Peyer's patch (tissue), 4 donors: ENCODE results near the gene DPP3. TPM values are rescaled to one million over a fixed set of nuclear protein-coding genes. Genes with fewer than 3 reads are reported as not detected.

Experiments used
- DNase-seq, 3 donors: peaks; one replicate each; pipeline ENCODE4 v3.0.0-alpha.2; 2017 to 2019
- H3K27ac ChIP-seq, 4 donors: fragments of 200-600 bp; sonication (generic); one replicate each; pipeline ENCODE4 v1.5.1; 2016 to 2019
- H3K27me3 ChIP-seq, 2 donors: fragments of 200-600 bp; sonication (generic); one replicate each; pipeline ENCODE4 v1.5.1; 2019
- H3K36me3 ChIP-seq, 3 donors: fragments of 200-600 bp; sonication (generic); one replicate each; pipeline ENCODE4 v1.5.1; 2016 to 2019
- H3K4me1 ChIP-seq, 4 donors: fragments of 200-600 bp; sonication (generic); one replicate each; pipeline ENCODE4 v1.5.1; 2016 to 2019
- H3K4me3 ChIP-seq, 4 donors: fragments of 200-600 bp; sonication (generic); 1 replicate in 3 of 4; 2 replicates in 1 of 4; pipeline ENCODE4 v1.5.1; 2016 to 2019; ENCODE audit warnings: mild to moderate bottlenecking in 1 of 4
- H3K9me3 ChIP-seq, 4 donors: fragments of 200-600 bp; sonication (generic); one replicate each; pipeline ENCODE4 v1.5.1; 2016 to 2019; ENCODE audit warnings: mild to moderate bottlenecking in 1 of 4
- POLR2A ChIP-seq, 2 donors: fragments of 450-650 bp; IDR thresholded peaks; one replicate each; pipeline ENCODE4 v1.5.1; 2017; ENCODE audit warnings: antibody characterized with exemption in 2 of 2, mild to moderate bottlenecking in 2 of 2, moderate library complexity in 2 of 2
- total RNA-seq, 4 donors: library from RNA; depleted of rRNA; stranded (reverse); fragments of >200 nt; gene quantifications; one replicate each; pipeline ENCODE4 v1.1.0, GENCODE V29; 2016
- TF ChIP-seq, protein P1 (sequence below), 6 experiments: fragments of 450-650 bp in 4 of 6; fragments of 200-600 bp in 2 of 6; sonication (generic) in 1 of 6; IDR thresholded peaks; one replicate each; pipeline ENCODE4 v1.5.1; 2017 to 2019; ENCODE audit warnings: antibody characterized with exemption in 6 of 6, mild to moderate bottlenecking in 3 of 6, moderate library complexity in 1 of 6

DPP3 gene
- total RNA-seq, 4 donors from 2014 or later = 58.3 to 66.8 (median 63.2) TPM

DNA sequence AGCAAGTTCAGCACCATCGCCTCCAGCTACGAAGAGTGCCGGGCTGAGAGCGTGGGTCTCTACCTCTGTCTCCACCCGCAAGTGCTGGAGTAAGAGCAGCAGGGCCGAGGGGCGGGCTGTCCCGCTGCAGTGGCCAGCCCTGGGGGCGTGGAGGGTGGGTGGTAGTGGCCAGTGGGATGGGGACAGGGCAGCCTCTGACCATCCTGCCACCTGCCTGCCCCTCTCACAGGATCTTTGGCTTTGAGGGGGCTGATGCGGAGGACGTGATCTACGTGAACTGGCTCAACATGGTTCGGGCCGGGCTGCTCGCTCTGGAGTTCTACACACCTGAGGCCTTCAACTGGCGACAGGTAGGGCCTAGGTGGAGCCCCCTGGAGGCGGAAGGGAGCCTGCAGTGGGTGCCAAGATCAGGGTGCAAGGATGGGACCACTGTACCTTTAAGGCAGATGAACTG lies 15.2 kb downstream of the DPP3 start:
- H3K27me3 ChIP-seq = no peaks in the 10 kb centered on the region
- peaks cover 0 to 9% (median 0%) of the 10 kb centered on the region in 4 donors for H3K4me1 ChIP-seq
- no peak for TF ChIP-seq POLR2A (IDR thresholded peaks at IDR 0.05)
- TF ChIP-seq, protein P1, sequence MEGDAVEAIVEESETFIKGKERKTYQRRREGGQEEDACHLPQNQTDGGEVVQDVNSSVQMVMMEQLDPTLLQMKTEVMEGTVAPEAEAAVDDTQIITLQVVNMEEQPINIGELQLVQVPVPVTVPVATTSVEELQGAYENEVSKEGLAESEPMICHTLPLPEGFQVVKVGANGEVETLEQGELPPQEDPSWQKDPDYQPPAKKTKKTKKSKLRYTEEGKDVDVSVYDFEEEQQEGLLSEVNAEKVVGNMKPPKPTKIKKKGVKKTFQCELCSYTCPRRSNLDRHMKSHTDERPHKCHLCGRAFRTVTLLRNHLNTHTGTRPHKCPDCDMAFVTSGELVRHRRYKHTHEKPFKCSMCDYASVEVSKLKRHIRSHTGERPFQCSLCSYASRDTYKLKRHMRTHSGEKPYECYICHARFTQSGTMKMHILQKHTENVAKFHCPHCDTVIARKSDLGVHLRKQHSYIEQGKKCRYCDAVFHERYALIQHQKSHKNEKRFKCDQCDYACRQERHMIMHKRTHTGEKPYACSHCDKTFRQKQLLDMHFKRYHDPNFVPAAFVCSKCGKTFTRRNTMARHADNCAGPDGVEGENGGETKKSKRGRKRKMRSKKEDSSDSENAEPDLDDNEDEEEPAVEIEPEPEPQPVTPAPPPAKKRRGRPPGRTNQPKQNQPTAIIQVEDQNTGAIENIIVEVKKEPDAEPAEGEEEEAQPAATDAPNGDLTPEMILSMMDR (IDR thresholded peaks at IDR 0.05) = no peak
- no peak for DNase-seq
- no peak overlapping the region for H3K4me3 ChIP-seq
- H3K36me3 ChIP-seq = peaks cover 0 to 69% (median 0%) of the 10 kb centered on the region in 3 donors
- H3K9me3 ChIP-seq = no peaks in the 10 kb centered on the region
- H3K27ac ChIP-seq = no peak overlapping the region

DNA sequence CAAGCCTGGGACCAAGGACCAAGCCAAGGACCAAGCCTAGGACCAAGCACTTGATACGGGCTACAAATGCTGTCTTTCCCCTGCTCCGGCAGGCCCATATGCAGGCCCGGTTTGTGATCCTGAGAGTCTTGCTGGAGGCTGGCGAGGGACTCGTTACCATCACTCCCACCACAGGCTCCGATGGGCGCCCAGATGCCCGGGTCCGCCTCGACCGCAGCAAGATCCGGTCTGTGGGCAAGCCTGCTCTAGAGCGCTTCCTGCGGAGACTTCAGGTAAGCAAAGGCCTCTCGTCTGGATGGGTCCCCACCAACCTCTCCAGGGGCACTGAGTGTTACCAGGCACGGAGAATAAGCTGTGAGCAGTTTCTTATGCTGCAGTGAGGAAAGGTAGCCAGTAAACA lies 17.0 kb downstream of the DPP3 start:
- peaks cover 0 to 64% (median 0%) of the 10 kb centered on the region in 3 donors for H3K36me3 ChIP-seq
- H3K4me1 ChIP-seq = peaks cover 0 to 9% (median 0%) of the 10 kb centered on the region in 4 donors
- no peaks in the 10 kb centered on the region for H3K27me3 ChIP-seq
- DNase-seq = no peak
- H3K4me3 ChIP-seq = no peak overlapping the region
- TF ChIP-seq, protein P1 (IDR thresholded peaks at IDR 0.05) = no peak
- TF ChIP-seq POLR2A (IDR thresholded peaks at IDR 0.05) = no peak
- no peaks in the 10 kb centered on the region for H3K9me3 ChIP-seq
- no peak overlapping the region for H3K27ac ChIP-seq

DNA sequence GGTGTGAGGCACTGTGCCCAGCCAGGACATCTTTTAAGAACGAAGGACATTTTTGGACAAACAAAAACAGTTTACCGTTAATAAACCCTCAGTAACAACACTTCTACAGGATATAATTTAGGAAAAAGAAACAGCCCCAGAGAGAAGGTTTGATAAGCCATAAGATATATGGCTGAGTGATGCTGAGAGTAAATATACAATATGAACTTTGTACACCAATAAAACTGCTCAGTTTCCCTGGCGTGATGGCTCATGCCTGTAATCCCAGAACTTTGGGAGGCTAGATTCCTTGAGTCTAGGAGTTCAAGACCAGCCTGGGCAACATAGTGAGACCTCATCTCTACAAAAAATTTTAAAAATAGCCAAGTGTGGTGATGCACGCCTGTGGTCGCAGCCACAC lies 18.3 kb downstream of the DPP3 start:
- H3K9me3 ChIP-seq = no peaks in the 10 kb centered on the region
- no peak overlapping the region for H3K27ac ChIP-seq
- H3K4me3 ChIP-seq = no peak overlapping the region
- no peak for DNase-seq
- H3K36me3 ChIP-seq = peaks cover 0 to 59% (median 0%) of the 10 kb centered on the region in 3 donors
- TF ChIP-seq, protein P1 (IDR thresholded peaks at IDR 0.05) = no peak
- TF ChIP-seq POLR2A (IDR thresholded peaks at IDR 0.05) = no peak
- H3K27me3 ChIP-seq = no peaks in the 10 kb centered on the region
- H3K4me1 ChIP-seq = peaks cover 0 to 4% (median 0%) of the 10 kb centered on the region in 4 donors

DNA sequence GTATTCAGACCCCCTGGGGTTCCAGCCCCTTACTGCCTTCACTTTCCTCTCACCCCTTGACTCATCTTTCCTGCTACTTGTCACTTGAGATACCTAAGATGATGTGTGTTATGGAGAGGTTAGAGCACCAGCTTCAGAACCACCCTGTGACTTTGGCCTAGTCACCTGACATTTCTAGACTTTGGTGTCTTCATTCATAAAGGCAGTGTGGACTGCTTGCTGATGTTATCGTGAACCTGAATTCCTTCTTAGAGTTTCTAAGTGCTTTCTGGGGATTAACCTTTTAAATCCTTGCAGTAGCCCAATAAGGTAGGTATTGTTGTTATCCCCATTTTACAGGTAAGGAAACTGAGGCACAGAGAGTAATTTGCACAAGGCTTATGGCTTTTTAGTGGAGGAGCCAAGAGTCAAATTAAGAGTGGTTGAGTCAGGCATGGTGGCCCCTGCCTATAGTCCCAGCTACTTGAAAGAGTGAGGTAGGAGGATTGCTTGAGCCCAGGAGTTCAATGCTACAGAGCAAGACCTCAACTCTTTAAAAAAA lies 25.1 kb downstream of the DPP3 start:
- H3K4me3 ChIP-seq = no peak overlapping the region
- H3K36me3 ChIP-seq = peaks cover 0 to 42% (median 0%) of the 10 kb centered on the region in 3 donors
- DNase-seq = no peak
- TF ChIP-seq, protein P1 (IDR thresholded peaks at IDR 0.05) = no peak
- no peak for TF ChIP-seq POLR2A (IDR thresholded peaks at IDR 0.05)
- H3K27ac ChIP-seq = no peak overlapping the region
- H3K4me1 ChIP-seq = peaks cover 0 to 4% (median 0%) of the 10 kb centered on the region in 4 donors
- H3K27me3 ChIP-seq = no peaks in the 10 kb centered on the region
- H3K9me3 ChIP-seq = no peaks in the 10 kb centered on the region

DNA sequence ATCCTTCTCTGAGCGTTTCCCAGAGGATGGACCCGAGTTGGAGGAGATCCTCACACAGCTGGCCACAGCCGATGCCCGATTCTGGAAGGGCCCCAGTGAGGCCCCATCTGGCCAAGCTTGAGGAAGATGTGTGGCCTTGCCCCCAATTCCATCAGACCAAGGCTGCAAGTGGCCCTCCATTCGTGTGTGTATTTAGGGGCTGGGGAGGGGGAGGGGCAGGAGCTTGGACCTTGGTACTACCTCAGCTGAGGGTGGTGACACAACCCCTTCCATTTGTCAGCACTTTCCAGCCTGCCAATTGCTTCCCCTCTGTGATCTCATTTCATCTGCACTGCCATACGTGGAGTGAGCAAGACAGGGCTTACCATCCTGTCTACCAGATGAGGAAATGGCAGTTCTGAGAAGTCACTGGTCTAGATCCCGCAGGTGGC lies 28.9 kb downstream of the DPP3 start:
- Histone ChIP-seq H3K36me3 (peaks cover 0 to 21% (median 0%) of the 10 kb centered on the region in 3 donors), H3K27ac (no peak overlapping the region), H3K4me3 (no peak overlapping the region), H3K27me3 (no peaks in the 10 kb centered on the region), H3K4me1 (peaks cover 0 to 11% (median 0%) of the 10 kb centered on the region in 4 donors), H3K9me3 (no peaks in the 10 kb centered on the region)
- DNase-seq = no peak
- TF ChIP-seq POLR2A (IDR thresholded peaks at IDR 0.05) = no peak
- TF ChIP-seq, protein P1 (IDR thresholded peaks at IDR 0.05) = no peak
